ENCODE data around the gene MYO1G. TPM values are rescaled to one million over a fixed set of nuclear protein-coding genes. Genes with fewer than 3 reads are reported as not detected.
A peak's percentile ranks its signal among the peaks of the same experiment; 100 is the strongest.

MYO1G gene
- total and polyA plus RNA-seq, 9 of the 15 experiments (the other 6 are each of a cell fraction or from before 2014, with no cell fraction given): 0.03 to 0.62 (median 0.13) TPM; not detected in 1

DNA sequence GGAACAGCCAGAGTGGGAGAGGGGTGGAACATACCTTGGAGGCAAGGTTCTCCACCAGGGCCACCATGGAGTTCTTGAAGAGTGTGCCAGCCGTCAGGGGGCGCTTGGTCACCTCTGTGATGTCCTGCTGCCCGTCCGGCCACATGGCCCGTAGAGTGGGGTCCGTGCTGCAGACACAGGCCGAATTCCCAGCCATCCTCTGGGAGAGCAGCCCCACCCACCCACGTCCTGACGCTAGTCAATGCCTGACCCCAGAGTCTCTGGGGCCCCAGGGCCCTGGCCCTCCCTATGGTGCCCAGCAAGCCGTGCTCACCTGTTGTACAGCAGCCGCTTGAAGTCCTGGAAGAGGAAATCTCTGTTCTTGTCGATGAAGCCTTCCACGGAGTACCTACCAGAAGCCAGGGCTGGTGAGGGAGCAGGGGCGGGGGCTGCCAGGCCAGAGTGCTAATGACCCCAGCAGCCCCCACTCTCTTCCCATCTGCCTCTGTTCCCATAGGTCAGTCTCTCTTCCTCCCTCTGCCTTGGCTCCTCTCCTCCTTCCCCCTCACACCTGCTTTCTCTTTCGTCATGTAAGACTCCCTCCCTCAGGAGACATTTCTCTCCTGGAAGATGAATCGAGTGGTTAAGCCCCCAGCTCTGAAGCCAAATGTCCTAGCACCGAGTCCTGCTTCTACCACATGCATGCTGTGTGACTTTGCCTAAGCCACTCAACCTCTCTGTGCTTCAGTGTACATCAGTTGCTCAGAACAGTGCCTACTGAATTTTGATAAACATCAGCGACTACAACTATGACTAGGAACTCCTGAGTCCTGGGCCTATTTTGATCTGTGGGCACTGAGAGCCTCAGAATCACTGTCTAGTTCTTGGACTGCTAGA, 11.0 kb downstream of the MYO1G start (continued):
- no peak for TF ChIP-seq IRF1 (CRISPR knock-in tag; IDR thresholded peaks at IDR 0.05; ENCODE audit: borderline replicate concordance)
- TF ChIP-seq RBFOX2 (IDR thresholded peaks at IDR 0.05; ENCODE audit: low read depth, low read length): no peak
- TF ChIP-seq ETS1 (conservative IDR thresholded peaks at IDR 0.05; ENCODE audit: control insufficient read depth, low read depth, low read length): no peak
- no peak for TF ChIP-seq MXI1 (IDR thresholded peaks at IDR 0.05; ENCODE audit: low read depth, low read length)
- TF ChIP-seq KAT7 (CRISPR knock-in tag; IDR thresholded peaks at IDR 0.05; ENCODE audit: borderline replicate concordance): no peak
- TF ChIP-seq ZNF354B (CRISPR knock-in tag; IDR thresholded peaks at IDR 0.05): no peak
- peak; percentile 82; the same call in 1 of the 2 replicates for TF ChIP-seq CBX1 (IDR thresholded peaks at IDR 0.05; ENCODE audit: low read depth)
- TF ChIP-seq L3MBTL2 (IDR thresholded peaks at IDR 0.05): peak; percentile 82
- no peak for TF ChIP-seq ZNF780A (CRISPR knock-in tag; IDR thresholded peaks at IDR 0.05)
- no peak for TF ChIP-seq ZNF586 (CRISPR knock-in tag; conservative IDR thresholded peaks at IDR 0.05)
